Sigmoid colon (tissue), 7 donors: ENCODE results near the gene MOB1A. TPM values are rescaled to one million over a fixed set of nuclear protein-coding genes. Genes with fewer than 3 reads are reported as not detected.

ENCODE experiments used
- DNase-seq: peaks from one replicate; pipeline ENCODE4 v3.0.0-alpha.2; 2019
- H3K27ac ChIP-seq, 4 donors: fragments of 200-600 bp; sonication (generic); one replicate each; pipeline ENCODE4 v1.5.1; 2016 to 2019; ENCODE audit warnings: mild to moderate bottlenecking in 1 of 4
- H3K27me3 ChIP-seq, 3 donors: fragments of 200-600 bp; sonication (generic); one replicate each; pipeline ENCODE4 v1.5.1; 2019; ENCODE audit warnings: mild to moderate bottlenecking in 1 of 3
- H3K36me3 ChIP-seq, 4 donors: fragments of 200-600 bp; sonication (generic); one replicate each; pipeline ENCODE4 v1.5.1; 2016 to 2019
- H3K4me1 ChIP-seq, 4 donors: fragments of 200-600 bp; sonication (generic); one replicate each; pipeline ENCODE4 v1.5.1; 2017 to 2019
- H3K4me3 ChIP-seq, 4 donors: fragments of 200-600 bp; sonication (generic); one replicate each; pipeline ENCODE4 v1.5.1; 2017 to 2019; ENCODE audit warnings: mild to moderate bottlenecking in 2 of 4, moderate library complexity in 1 of 4
- H3K9me3 ChIP-seq, 4 donors: fragments of 200-600 bp in 3 of 4; sonication (generic) in 3 of 4; one replicate each; pipeline versions ENCODE4 v1.5.1 to v1.6.1; 2013 to 2019
- CTCF ChIP-seq, 4 experiments: fragments of 450-650 bp in 3 of 4; fragments of 200-600 bp in 1 of 4; IDR thresholded peaks; one replicate each; pipeline ENCODE4 v1.5.1; 2016 to 2019; ENCODE audit warnings: antibody characterized with exemption in 4 of 4, mild to moderate bottlenecking in 3 of 4, moderate library complexity in 2 of 4
- EP300 ChIP-seq, 4 donors: sonication (generic); formaldehyde crosslinking; IDR thresholded peaks; one replicate each; pipeline ENCODE4 v1.6.1; 2017; ENCODE audit warnings: antibody characterized with exemption in 4 of 4
- POLR2A ChIP-seq, 2 donors: fragments of 450-650 bp; IDR thresholded peaks; one replicate each; pipeline ENCODE4 v1.6.1; 2016; ENCODE audit warnings: antibody characterized with exemption in 2 of 2, mild to moderate bottlenecking in 2 of 2, moderate library complexity in 2 of 2
- POLR2AphosphoS5 ChIP-seq, 4 donors: sonication (generic); formaldehyde crosslinking; IDR thresholded peaks; one replicate each; pipeline ENCODE4 v1.6.1; 2017; ENCODE audit warnings: antibody characterized with exemption in 4 of 4
- WGBS, 2 donors: extraction: QIAGEN DNeasy Blood & Tissue Kit; methylation state at CpG; one replicate each; pipeline ENCODE4 v1.1.7; 2013; 5-methylcytosine and 5-hydroxymethylcytosine counted together
- intact Hi-C: fragments of 100-400 bp; cut with DNase I; formaldehyde crosslinking; loops from one replicate; pipeline ENCODE4 v1.15.1; 2023
- polyA plus RNA-seq, 3 donors: library from polyadenylated mRNA; stranded (reverse); fragments of 200-250 nt; gene quantifications; one replicate each; pipeline ENCODE4 v1.2.3, GENCODE V29; 2013
- total RNA-seq, 4 donors: library from RNA; depleted of rRNA; stranded (reverse); fragments of >200 nt; gene quantifications; one replicate each; pipeline ENCODE4 v1.1.0, GENCODE V29; 2016
- donor health status: healthy with polysubstance abuse.
- donor health status: Bipolar disorder and iron deficiency.
- donor health status: healthy.

Gene MOB1A
- total and polyA plus RNA-seq, 7 donors, result 51.1 to 108 (median 85.1) TPM

GRCh38 chr2:74155830-74156229 lies 22.8 kb downstream of the MOB1A start:
- TF ChIP-seq EP300 (IDR thresholded peaks at IDR 0.05), result no peak
- TF ChIP-seq POLR2AphosphoS5 (IDR thresholded peaks at IDR 0.05), result no peak
- TF ChIP-seq POLR2A (IDR thresholded peaks at IDR 0.05), result no peak
- TF ChIP-seq CTCF (IDR thresholded peaks at IDR 0.05), result no peak
- Histone ChIP-seq H3K4me1 (no peaks in the 10 kb centered on the region), H3K4me3 (no peak overlapping the region), H3K27me3 (no peaks in the 10 kb centered on the region), H3K36me3 (peaks cover 10 to 91% (median 43%) of the 10 kb centered on the region in 4 donors), H3K27ac (no peak overlapping the region), H3K9me3 (no peaks in the 10 kb centered on the region)
- intact Hi-C loops, result no loop called here
- no peak for DNase-seq
- WGBS, 2 donors, result 91 to 92% methylated on average over 3 of the region's 3 CpGs

- H3K36me3 ChIP-seq, result peaks cover 10 to 66% (median 30%) of the 10 kb centered on the region in 4 donors
- H3K9me3 ChIP-seq, result no peaks in the 10 kb centered on the region
- H3K4me3 ChIP-seq, result no peak overlapping the region
- H3K4me1 ChIP-seq, result peaks cover 0 to 8% (median 7%) of the 10 kb centered on the region in 4 donors
- no peaks in the 10 kb centered on the region for H3K27me3 ChIP-seq
- no peak overlapping the region for H3K27ac ChIP-seq
- intact Hi-C loops, result no loop called here
- no peak for DNase-seq
- TF ChIP-seq CTCF (IDR thresholded peaks at IDR 0.05), result no peak
- TF ChIP-seq POLR2AphosphoS5 (IDR thresholded peaks at IDR 0.05), result no peak
- TF ChIP-seq EP300 (IDR thresholded peaks at IDR 0.05), result no peak
- no peak for TF ChIP-seq POLR2A (IDR thresholded peaks at IDR 0.05)
- 90 to 98% methylated on average over 2 of the region's 2 CpGs for WGBS, 2 donors
These were observed 25.7 kb downstream of the MOB1A start for GRCh38 chr2:74152954-74153353.

- Histone ChIP-seq H3K27me3 (no peaks in the 10 kb centered on the region), H3K36me3 (peaks cover 0 to 34% (median 3%) of the 10 kb centered on the region in 4 donors), H3K4me1 (peaks cover 0 to 31% (median 23%) of the 10 kb centered on the region in 4 donors), H3K4me3 (no peak overlapping the region), H3K27ac (no peak overlapping the region), H3K9me3 (no peaks in the 10 kb centered on the region)
- DNase-seq, result no peak
- 92 to 96% methylated on average over 7 of the region's 7 CpGs for WGBS, 2 donors
- intact Hi-C loops, result loop anchor here (2.0 kb wide), 1 partner anchor 29 kb away; the partner anchor contains the start of gene MOB1A
- no peak for TF ChIP-seq POLR2A (IDR thresholded peaks at IDR 0.05)
- TF ChIP-seq EP300 (IDR thresholded peaks at IDR 0.05), result no peak
- TF ChIP-seq CTCF (IDR thresholded peaks at IDR 0.05), result no peak
- no peak for TF ChIP-seq POLR2AphosphoS5 (IDR thresholded peaks at IDR 0.05)
These were observed 28.9 kb downstream of the MOB1A start for GRCh38 chr2:74149570-74150319.

- intact Hi-C loops, result loop anchor here (2.0 kb wide), 1 partner anchor 30 kb away; the partner anchor contains the start of gene MOB1A
- no peak overlapping the region for H3K4me3 ChIP-seq
- H3K27me3 ChIP-seq, result no peaks in the 10 kb centered on the region
- H3K27ac ChIP-seq, result no peak overlapping the region
- H3K9me3 ChIP-seq, result no peaks in the 10 kb centered on the region
- no peak for DNase-seq
- 90 to 93% methylated on average over 5 of the region's 5 CpGs for WGBS, 2 donors
- TF ChIP-seq CTCF (IDR thresholded peaks at IDR 0.05), result no peak
- no peak for TF ChIP-seq EP300 (IDR thresholded peaks at IDR 0.05)
- TF ChIP-seq POLR2A (IDR thresholded peaks at IDR 0.05), result no peak
- no peak for TF ChIP-seq POLR2AphosphoS5 (IDR thresholded peaks at IDR 0.05)
- H3K4me1 ChIP-seq, result peaks cover 0 to 31% (median 23%) of the 10 kb centered on the region in 4 donors
- H3K36me3 ChIP-seq, result peaks cover 0 to 33% (median under 1%) of the 10 kb centered on the region in 4 donors
These were observed 29.5 kb downstream of the MOB1A start for GRCh38 chr2:74149247-74149525.
